HCT116 (cell line): ENCODE results near the gene APH1B.

Experiments
- ELF1 ChIP-seq: IDR thresholded peaks from 2 replicates; pipeline ENCODE4 v1.6.1; 2012; ENCODE audit warnings: low read depth, borderline replicate concordance
- EZH2phosphoT487 ChIP-seq: fragments of 200-600 bp; IDR thresholded peaks from 2 replicates; pipeline ENCODE4 v1.6.1; 2018; ENCODE audit warnings: antibody characterized with exemption, borderline replicate concordance
- MAX ChIP-seq: IDR thresholded peaks from 2 replicates; pipeline ENCODE4 v1.6.1; 2012
- POLR2A ChIP-seq: IDR thresholded peaks from 2 replicates; pipeline ENCODE4 v1.7.0; 2011; ENCODE audit warnings: borderline replicate concordance; ENCODE audit not compliant: insufficient read depth, insufficient read length; ENCODE audit errors: extremely low read depth
- POLR2AphosphoS5 ChIP-seq: IDR thresholded peaks from 2 replicates; pipeline ENCODE4 v1.6.1; 2011; ENCODE audit warnings: mild to moderate bottlenecking, low read depth, low read length, moderate library complexity
- RAD21 ChIP-seq: IDR thresholded peaks from 2 replicates; pipeline ENCODE4 v1.6.1; 2012; ENCODE audit warnings: low read depth, mild to moderate bottlenecking
- REST ChIP-seq: IDR thresholded peaks from 2 replicates; pipeline ENCODE4 v1.6.1; 2012; ENCODE audit warnings: low read depth
- TCF7L2 ChIP-seq: IDR thresholded peaks from 2 replicates; pipeline ENCODE4 v1.7.0; 2011; ENCODE audit warnings: borderline replicate concordance, inconsistent platforms; ENCODE audit not compliant: insufficient read depth, insufficient read length; ENCODE audit errors: extremely low read depth
- ZNF274 ChIP-seq: fragments of 200-500 bp; sonication (Bioruptor generic); IDR thresholded peaks from 2 replicates; pipeline ENCODE4 v1.6.1; 2014; ENCODE audit warnings: mild to moderate bottlenecking, low read depth, low read length, inconsistent platforms
- TF ChIP-seq, protein P1 (sequence below), 3 experiments: fragments of 200-600 bp in 1 of 3; sonication (generic) in 1 of 3; IDR thresholded peaks in 2 of 3; conservative IDR thresholded peaks in 1 of 3; 2 replicates each; pipeline ENCODE4 v1.5.1; 2012 to 2017; ENCODE audit warnings: low read depth in 2 of 3, low read length in 2 of 3, antibody characterized with exemption in 1 of 3, borderline replicate concordance in 1 of 3, control low read depth in 1 of 3, mild to moderate bottlenecking in 1 of 3, mixed read lengths in 1 of 3, mixed run types in 1 of 3, moderate library complexity in 1 of 3; ENCODE audit not compliant: insufficient read depth in 1 of 3
- TF ChIP-seq, protein P2 (sequence below): IDR thresholded peaks from 2 replicates; pipeline ENCODE4 v1.6.1; 2012

DNA sequence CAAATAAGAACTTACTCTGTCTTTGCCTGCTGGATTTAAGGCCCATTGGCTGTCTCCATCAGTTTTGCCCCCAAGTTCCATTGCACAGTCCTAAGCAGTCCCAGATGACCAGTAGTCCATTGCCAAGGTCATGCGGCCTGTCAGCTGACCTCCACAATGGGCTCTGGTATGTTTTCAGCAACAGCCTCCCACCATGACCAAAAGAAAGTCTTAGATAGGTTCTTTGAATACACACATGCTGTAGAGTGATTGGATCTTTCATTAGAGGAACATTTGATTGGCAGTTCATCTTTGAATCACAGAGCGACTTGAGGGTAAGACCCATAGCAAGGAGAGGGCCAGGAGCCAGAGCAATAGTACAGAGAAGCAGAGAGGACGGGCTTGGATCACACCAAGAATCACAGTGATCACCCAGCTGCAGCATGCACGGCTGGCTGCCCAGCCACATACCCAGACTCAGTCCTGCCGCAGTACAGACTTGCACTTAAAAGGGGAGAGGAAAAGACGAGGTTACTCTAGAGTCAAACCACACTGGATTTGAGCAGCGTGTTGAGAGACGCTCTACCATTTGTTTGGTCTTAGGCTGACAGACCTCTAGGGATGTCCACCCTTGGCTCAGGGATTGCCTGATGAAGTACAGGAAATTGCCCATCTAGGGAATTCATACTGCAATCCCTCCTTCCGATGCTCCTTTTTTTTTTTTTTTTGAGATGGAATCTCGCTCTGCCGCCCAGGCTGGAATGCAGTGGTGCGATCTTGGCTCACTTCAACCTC, 50.4 kb downstream of the APH1B start:
- TF ChIP-seq POLR2AphosphoS5: no peak
- no peak for TF ChIP-seq MAX
- no peak for TF ChIP-seq RAD21
- TF ChIP-seq ZNF274: no peak
- TF ChIP-seq, protein P1, sequence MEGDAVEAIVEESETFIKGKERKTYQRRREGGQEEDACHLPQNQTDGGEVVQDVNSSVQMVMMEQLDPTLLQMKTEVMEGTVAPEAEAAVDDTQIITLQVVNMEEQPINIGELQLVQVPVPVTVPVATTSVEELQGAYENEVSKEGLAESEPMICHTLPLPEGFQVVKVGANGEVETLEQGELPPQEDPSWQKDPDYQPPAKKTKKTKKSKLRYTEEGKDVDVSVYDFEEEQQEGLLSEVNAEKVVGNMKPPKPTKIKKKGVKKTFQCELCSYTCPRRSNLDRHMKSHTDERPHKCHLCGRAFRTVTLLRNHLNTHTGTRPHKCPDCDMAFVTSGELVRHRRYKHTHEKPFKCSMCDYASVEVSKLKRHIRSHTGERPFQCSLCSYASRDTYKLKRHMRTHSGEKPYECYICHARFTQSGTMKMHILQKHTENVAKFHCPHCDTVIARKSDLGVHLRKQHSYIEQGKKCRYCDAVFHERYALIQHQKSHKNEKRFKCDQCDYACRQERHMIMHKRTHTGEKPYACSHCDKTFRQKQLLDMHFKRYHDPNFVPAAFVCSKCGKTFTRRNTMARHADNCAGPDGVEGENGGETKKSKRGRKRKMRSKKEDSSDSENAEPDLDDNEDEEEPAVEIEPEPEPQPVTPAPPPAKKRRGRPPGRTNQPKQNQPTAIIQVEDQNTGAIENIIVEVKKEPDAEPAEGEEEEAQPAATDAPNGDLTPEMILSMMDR (IDR thresholded peaks at IDR 0.05 in 2 of 3, conservative IDR thresholded peaks at IDR 0.05 in 1 of 3; ENCODE audit: borderline replicate concordance in 1 of 3, insufficient read depth in 1 of 3, low read depth in 2 of 3, low read length in 2 of 3): no peak
- no peak for TF ChIP-seq ELF1
- TF ChIP-seq POLR2A: no peak
- no peak for TF ChIP-seq EZH2phosphoT487
- TF ChIP-seq REST: no peak
- TF ChIP-seq, protein P2, sequence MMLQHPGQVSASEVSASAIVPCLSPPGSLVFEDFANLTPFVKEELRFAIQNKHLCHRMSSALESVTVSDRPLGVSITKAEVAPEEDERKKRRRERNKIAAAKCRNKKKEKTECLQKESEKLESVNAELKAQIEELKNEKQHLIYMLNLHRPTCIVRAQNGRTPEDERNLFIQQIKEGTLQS: no peak
- TF ChIP-seq TCF7L2: no peak
